DMS53 treated with DMSO at 0.1 percent for 48 hours (cell line): ENCODE measurements around the gene ATP6V0A1.
"Not testable (repeated sequence)": the region's sequence is repeated elsewhere in the genome, so short reads cannot be mapped to it uniquely, and the experiment has no call there.

Experiments used
- DNase-seq: peaks from one replicate; lab custom pipeline; 2025; ENCODE audit not compliant: unreplicated experiment; lab: John Stamatoyannopoulos, UW

Gene ATP6V0A1

GRCh38 chr17:42458497-42459255, at the start of gene ATP6V0A1:
ATP6V0A1 (plus strand) TSS chr17:42458878; CDS start chr17:42460895, 2,017 bp downstream.
- peak; percentile 86 for DNase-seq

DNA sequence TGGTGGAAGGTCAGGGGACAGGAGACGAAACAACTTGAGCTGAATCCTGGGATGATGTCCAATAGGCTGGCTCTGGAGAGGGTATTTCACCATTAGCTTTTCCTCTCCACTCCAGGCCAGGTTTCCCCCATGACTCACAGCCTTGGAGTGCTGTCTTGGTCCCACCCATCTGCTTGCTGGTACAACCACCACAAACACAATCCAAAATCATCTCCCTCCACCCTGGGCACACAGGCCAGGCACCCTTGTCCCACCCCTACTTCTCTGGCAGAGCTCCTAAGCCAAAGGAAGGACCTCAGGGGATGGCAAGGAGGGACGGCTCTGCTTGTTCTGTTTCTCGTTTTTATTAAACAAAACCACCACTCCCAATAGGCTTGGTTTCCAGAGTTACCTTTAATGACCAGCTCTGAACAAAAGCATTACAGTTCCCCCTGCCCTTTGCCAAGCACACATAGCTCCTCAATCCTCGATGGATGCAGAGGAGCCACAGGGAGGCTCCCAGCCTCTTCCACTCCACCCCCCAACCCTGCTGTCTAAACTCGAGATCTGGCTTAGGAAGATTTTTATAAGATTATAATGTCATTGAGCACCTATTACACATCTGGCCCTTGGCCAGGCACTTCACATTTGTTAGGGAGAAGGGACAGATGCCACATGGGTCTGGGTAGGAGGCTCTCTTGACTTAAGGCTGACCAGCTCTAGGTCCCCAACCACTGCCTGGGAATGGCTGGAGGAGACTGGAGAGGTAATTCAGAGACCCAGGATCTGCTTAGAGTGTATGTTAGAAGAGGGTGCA, 49.0 kb upstream of the ATP6V0A1 start:
- no peak for DNase-seq

- no peak for DNase-seq
Measured at GRCh38 chr17:42410319-42410685, 48.4 kb upstream of the ATP6V0A1 start.

- DNase-seq = no peak
Measured at GRCh38 chr17:42411361-42411760, 47.3 kb upstream of the ATP6V0A1 start.

DNA sequence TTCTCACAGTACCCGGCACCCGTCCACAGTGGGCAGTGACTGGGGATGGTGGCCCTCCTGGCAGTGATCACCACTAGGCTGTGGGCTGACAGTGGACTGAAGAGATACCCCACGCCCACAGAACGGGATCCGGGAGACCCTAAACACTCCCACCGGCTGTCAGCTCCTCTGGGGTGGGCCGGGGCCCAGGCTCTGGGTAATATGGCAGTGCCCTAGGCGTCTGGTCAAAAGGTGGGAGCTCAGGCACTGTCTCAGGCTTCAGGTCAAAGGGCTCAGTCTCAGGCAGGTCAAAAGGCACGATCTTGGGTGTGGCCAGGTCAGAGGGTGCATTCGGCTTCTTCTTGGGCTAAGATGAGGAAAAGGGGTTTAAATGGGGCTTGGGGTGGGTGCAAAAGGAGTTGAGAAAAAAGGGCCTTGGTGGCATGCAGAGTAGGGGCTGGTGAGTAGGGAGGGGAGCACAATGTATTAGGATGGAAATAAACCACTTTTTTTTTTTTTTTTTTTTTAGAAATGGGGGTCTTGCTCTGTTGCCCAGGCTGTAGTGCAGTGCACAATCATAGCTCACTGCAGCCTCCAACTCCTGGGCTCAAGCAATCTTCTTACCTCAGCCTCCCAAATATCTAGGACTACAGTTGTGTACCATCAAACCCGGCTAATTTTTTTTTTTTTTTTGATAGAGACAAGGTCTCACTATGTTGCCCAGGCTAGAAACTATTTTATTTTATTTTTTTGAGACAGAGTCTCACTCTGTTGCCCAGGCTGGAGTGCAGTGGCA, 46.6 kb upstream of the ATP6V0A1 start:
- DNase-seq = no peak

- DNase-seq = no peak
Measured at GRCh38 chr17:42413464-42414040, 45.1 kb upstream of the ATP6V0A1 start.

DNA sequence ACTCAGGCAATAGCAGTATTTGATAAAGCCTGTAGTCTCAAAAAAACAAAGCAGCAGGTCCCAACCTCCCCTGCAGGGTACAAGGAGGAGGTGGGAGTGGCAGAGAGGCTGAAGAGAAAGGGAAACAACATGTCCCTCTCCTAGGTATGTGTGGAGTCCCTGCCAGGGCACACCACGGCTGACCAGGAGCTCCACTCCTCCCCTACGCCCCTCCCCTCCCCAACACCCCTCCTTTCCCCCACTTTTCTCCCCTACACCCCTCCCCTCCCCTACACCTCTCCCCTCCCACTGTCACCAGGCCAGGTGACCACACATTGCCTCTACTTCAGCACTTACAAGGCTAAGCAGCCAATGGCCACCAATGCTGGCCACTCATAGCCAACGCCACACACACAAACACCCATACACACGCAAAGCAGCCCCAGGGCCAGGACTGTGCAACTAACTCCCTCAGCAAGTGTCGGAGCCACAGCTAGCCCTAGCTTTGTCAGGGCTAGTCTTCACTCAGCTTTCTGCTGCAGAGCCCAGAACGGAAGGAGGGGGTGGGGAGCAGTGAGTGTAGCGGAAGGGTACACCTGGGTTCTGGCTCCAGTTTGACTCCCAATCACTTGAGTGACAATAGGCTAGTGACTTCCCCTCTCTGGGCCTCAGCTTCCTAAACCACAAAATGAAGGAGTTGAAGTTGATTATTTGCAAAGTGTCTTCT, 43.8 kb upstream of the ATP6V0A1 start:
- no peak for DNase-seq

GRCh38 chr17:42417981-42418380, 40.7 kb upstream of the ATP6V0A1 start:
- not testable (repeated sequence) for DNase-seq

DNA sequence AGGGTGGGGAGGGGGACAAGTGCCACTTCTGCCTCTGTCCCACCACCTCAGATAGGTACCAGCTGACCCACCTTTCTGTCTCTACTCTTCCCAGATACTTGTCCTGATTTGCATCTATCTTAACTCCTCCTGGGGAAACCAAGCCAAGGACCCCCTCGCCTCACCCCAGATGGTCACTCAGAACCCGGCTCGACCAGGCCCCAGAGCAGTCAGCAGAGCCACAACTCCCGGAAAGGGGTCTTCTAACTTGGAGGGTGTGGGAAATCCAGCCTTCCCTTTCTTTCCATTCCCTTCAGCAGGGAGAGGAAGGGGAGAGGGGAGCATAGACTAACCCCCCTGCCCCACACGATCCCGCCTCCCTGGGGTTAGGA, 37.6 kb upstream of the ATP6V0A1 start:
- no peak for DNase-seq

DNA sequence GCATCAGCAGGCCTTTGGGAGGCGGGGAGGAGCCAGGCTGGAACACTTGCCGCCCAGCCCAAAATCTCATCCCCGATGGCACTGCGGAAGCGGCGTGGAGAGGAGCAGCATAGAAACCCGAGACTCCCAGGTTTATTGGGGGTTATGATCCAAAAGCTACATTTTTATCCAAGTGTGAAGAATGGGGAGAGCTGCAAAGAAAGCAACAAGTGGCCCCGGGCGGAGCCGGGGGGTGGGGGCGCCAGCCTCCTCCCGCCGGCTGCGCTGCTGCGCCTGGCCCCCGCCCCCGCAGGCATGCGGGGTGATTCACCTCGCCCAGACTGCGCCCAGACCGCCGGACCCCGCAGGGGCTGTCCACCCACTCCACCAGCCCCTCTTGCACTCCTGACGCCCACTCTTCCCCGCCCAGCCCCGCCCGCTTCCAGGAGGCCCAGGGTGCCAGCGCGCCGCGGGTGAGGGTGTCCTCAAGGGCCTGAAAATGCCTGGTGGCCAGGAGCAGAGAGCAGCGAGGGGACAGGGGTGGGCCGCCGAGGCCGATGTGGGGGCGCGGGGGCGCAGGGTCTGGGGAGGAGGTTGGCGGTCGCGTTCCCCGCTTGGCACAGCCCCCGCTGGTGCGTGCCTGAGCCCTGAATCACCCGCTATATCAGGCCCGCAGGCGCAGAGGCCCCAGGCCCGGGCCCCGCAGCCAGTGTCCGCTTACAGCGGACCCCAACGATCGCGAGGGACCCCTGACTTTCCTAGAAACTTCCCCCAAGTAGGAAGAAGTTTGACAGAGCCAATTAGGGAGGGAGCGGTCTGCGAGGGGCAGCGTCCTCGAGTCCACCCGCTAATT, 37.0 kb upstream of the ATP6V0A1 start:
- no peak for DNase-seq

DNA sequence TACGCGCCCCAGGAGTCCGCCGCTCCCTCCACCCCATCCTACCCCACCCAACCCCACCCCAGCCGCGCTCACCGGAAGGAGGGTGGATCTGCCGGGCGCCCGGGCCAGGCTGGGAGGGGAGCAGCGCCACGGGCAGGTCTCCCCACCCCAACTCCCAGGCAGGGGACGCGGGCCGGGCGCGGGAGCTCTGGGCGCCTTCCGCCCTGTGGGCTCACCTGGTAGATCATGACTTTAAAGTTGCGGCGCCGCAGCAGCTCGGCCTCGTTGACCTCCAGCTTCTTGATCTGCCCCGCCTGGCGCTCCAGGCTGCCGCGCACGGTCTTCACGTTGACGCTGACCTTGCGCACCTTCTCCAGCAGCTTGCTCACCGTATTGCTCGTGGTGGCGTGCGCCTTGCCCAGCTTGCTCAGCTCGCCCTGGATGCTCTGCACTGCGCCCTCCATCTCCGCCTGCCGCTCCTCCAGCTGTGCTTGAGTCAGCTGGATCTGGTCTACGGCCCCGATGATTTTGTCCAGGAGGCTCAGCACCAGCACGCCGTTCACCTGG, 36.2 kb upstream of the ATP6V0A1 start:
- no peak for DNase-seq

- peak; percentile 13 for DNase-seq
Measured at GRCh38 chr17:42422958-42423712, 35.5 kb upstream of the ATP6V0A1 start, which contains the start of gene CAVIN1. CAVIN1 (minus strand) TSS chr17:42423256; CDS start chr17:42423097, 159 bp downstream.

DNA sequence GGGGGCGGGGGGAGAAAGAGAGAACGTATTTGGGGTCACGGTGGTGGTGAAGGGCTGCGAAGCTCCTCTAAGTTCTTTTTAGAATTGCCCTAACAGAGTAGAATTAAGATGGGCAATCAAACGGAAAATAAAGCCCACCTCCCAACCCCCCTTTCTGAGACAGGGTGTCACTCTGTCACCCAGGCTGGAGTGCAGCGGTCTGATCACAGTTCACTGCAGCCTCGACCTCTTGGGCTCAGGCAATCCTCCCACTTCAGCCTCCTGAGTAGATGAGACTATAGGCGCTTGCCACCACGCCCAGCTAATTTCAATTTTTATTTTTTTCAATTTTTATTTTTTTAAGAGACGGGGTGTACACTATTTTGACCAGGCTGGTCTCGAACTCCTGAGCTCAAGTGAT, 34.9 kb upstream of the ATP6V0A1 start:
- no peak for DNase-seq

GRCh38 chr17:42424991-42425610, 33.6 kb upstream of the ATP6V0A1 start:
- no peak for DNase-seq

DNA sequence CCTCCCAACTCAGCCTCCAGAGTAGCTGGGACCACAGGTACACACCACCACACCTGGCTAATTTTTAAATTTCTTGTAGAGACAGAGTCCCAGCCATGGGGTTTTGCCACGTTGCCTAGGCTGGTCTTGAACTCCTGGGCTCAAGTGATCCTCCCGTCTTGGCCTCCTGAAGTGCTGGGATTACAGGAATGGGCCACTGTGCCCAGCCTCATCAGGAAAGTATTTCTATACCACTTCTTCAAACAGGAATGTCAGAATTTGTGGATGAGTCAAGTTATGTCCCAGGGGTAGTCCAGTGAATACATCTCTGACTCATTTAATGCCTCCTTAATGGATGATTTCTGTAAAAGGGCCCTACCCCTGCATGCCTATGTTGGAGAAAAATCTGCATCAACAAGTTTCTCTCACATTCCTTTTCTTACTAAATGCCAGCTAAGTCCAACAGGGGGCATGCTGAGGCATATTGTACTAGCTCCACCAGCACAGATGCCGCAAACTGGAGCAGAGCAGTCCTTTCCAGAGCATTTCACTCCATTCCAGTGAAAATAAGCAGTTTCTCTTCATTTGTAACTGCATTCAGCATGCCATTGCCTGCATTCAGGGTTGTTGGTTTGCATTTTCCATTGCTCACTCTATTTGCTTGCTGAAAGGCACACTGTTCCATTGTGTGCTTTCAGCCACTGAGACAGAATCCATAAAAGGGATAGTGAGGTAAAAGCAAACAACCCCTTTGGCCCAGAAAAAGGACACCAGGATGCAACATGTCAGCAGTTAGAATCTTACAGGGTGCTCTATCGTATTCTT, 30.3 kb upstream of the ATP6V0A1 start:
- DNase-seq = peak; percentile 57

- no peak for DNase-seq
Measured at GRCh38 chr17:42429726-42430447, 28.8 kb upstream of the ATP6V0A1 start.

- no peak for DNase-seq
Measured at GRCh38 chr17:42431758-42432161, 26.9 kb upstream of the ATP6V0A1 start.
